ENCODE measurements around the gene ZNF286A. TPM values are rescaled to one million over a fixed set of nuclear protein-coding genes. Genes with fewer than 3 reads are reported as not detected.
"Not testable (repeated sequence)": the region's sequence is repeated elsewhere in the genome, so short reads cannot be mapped to it uniquely, and the experiment has no call there.

The ZNF286A gene
- 10 to 100 TPM; 30.2 to 33.9 (median 30.6) TPM for total RNA-seq

DNA sequence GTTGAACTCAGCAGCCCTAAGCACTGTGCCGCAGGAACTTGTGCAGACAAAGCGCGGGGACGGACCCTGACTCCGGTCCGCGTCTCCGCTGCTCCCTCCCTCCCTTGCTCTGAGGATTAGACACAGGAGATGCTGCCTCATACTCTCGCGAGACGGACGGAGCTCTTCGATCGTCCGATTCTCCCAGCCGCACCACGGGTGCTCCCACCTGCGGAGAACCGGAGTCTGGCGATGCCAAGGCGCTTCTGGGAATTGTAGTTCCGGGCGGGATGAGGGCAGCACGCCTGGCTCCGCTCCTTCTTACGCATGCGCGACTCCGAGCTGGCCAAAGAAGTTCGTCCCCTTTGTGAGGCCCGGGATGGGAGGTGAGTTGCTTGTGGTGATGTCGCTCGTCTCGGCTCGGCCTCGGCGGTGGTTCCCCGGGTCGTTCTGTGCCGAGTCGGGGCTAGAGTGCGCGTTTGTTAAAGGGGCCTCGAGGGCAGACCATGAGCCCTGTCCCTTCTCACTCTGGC lies at the start of gene ZNF286A:
Gene ZNF286A (plus strand): TSS at position 340 of the 512 bp plus-strand sequence. CDS start 578 bp downstream, outside the sequence.
- peak; percentile 89 for DNase-seq
- peaks cover 12% of the 10 kb centered on the region for H3K4me1 Mint-ChIP-seq (ENCODE audit: low read depth)
- H3K36me3 Mint-ChIP-seq (ENCODE audit: insufficient read depth); H3K27me3 Mint-ChIP-seq (ENCODE audit: low read depth); H3K9me3 Mint-ChIP-seq: not testable (repeated sequence)
- H3K4me3 Mint-ChIP-seq, result peak within 1 kb of the TSS; percentile 88
- peak; percentile 96 to 98 for ATAC-seq

DNA sequence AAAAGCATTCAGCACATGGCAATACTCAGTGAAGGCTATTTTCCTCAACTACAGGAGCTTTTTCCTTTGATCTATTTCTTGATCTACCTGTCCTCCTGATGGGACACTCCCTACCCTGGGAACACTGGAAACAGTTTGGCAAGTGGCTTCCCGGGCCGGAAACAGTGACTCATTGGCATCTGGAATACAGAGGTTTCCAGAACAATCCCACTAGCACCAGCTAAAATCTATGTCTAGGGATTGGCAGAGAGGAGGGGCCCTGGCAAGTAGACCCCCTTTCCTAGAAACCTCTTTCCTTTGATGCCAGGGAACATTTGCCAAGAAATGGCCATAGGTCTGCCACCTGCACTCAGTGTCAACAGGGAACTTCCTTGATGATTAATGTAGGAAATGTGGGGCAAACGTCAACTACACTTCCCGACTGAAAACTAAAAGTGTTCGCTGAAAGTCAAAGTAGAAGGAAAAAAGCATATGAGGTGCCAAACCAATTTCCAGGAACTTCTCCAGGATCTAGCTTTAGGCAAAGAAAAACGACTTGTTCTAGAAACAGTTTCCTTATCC lies 49.6 kb upstream of the ZNF286A start:
- H3K36me3 Mint-ChIP-seq (ENCODE audit: insufficient read depth), result no peaks in the 10 kb centered on the region
- H3K9me3 Mint-ChIP-seq, result no peaks in the 10 kb centered on the region
- no peaks in the 10 kb centered on the region for H3K27me3 Mint-ChIP-seq (ENCODE audit: low read depth)
- H3K4me1 Mint-ChIP-seq (ENCODE audit: low read depth), result peaks cover 12% of the 10 kb centered on the region
- DNase-seq (no peak), ATAC-seq (no peak)
- H3K4me3 Mint-ChIP-seq, result no peak overlapping the region

DNA sequence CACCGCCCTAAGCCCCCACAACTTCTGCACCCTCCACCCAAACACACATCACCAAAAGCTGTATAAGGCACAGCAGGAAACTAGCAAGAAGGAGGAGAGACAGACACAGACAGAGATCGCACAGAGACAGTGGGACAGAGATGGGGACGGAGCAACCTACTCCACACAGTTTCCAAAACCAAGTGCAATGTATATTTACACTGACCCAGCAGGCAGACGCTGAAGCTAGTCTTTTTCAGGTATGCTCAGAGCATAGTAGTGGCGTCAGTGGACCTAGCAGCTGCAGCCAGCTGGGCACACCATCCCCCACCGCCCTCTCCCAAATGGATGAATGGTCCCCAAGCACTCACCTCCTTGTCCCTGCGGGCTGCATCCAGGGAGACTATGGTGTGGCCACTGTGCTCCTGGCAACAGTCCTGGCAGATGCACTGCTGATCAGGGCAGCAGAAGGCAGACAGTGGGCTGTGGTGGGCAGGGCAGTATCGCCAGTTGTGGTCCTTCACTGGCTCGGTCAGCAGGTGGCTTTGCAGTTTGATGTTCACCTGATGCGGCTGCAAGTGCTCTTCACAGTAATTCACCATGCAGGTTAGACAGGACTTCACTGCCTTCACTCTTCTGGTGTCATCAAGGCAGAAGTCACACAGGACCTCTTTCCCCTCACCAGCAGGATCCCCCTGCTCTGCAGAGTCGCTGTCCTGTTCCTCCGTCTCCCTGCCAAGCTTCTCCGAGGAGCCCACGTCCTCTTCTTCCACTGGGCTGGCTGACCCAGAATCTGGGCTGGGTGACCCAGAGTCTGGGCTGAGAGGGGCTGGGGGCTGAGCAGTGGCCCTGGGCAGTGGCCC lies 48.6 kb upstream of the ZNF286A start:
- Mint-ChIP-seq H3K4me3 (peak overlapping the region; percentile 2), H3K27me3 (ENCODE audit: low read depth) (no peaks in the 10 kb centered on the region), H3K36me3 (ENCODE audit: insufficient read depth) (no peaks in the 10 kb centered on the region), H3K9me3 (no peaks in the 10 kb centered on the region), H3K4me1 (ENCODE audit: low read depth) (peaks cover 8% of the 10 kb centered on the region)
- ATAC-seq (no peak), DNase-seq (no peak)

DNA sequence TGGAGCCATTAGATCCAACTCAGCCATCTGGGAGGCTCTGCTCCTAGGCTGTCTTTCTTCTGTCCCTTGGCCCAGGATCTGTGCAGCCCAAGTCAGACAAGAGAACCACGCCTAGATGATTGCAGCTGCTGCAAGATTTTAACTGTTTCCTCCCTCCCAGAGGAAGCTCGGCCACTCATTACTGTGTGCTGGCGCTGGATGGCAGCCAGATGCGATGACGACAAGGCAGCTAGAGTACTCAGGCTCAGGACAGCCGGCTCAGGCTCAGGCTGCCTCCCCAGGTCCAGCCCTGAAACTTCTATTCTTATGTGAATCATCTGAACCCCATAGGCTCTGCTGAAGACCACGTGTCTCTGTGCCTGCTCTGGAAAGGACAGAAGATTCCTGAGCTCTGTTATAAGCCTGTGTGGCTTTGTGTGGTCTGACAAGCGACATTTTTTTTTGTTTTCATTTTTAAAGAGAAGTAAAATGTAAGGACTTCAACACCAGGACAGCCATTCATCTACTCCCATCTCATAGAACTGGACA lies 47.9 kb upstream of the ZNF286A start:
- peaks cover 8% of the 10 kb centered on the region for H3K4me1 Mint-ChIP-seq (ENCODE audit: low read depth)
- DNase-seq, result no peak

DNA sequence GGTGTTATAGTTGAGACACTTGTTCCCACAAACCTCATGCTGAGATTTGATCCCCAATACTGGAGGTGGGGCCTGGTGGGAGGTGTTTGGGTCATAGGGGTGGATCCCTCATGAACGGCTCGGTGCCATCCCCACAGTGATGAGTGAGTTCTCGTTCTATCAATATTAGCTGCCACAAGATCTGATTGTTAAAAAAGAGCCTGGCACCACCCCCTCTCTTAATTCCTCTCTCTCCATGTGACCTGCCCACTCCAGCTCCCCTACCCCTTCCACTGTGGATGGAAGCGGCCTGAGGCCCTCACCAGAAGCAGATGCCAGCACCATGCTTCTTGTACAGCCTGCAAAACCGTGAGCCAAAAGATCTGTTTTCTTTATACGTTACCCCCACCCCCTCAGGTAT lies 46.6 kb upstream of the ZNF286A start:
- Mint-ChIP-seq H3K4me3 (no peak overlapping the region), H3K4me1 (ENCODE audit: low read depth) (peaks cover 8% of the 10 kb centered on the region), H3K9me3 (no peaks in the 10 kb centered on the region), H3K36me3 (ENCODE audit: insufficient read depth) (peaks cover 6% of the 10 kb centered on the region), H3K27me3 (ENCODE audit: low read depth) (no peaks in the 10 kb centered on the region)
- DNase-seq (no peak), ATAC-seq (no peak)

More for the DNA sequence above, 47.9 kb upstream of the ZNF286A start:
- Mint-ChIP-seq H3K36me3 (ENCODE audit: insufficient read depth) (no peaks in the 10 kb centered on the region), H3K27me3 (ENCODE audit: low read depth) (no peaks in the 10 kb centered on the region), H3K4me3 (peak overlapping the region; percentile 2), H3K9me3 (no peaks in the 10 kb centered on the region)
- ATAC-seq, result peak; percentile 60 to 63

DNA sequence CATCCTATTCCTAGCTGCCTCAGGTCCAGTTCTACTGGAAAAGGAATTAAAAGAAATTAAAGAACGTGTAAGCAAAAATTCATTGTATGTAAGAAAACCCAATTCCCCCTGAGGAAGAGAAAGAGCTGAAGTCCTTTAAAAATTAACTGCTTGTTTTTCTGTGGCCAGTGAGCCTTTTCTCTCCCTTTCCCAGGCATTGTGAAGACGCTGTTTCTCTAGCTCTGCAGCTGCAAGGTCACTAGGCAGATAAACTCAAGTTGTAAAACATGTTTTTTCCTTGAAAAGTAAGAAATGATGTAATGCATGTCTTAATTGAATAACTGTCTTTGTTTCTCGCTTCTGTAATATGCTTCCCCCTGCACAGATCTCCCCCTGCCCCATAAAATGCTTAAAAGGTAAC lies 45.2 kb upstream of the ZNF286A start:
- not testable (repeated sequence) for H3K36me3 Mint-ChIP-seq (ENCODE audit: insufficient read depth); H3K4me1 Mint-ChIP-seq (ENCODE audit: low read depth); H3K4me3 Mint-ChIP-seq; H3K27me3 Mint-ChIP-seq (ENCODE audit: low read depth); ATAC-seq; H3K9me3 Mint-ChIP-seq; DNase-seq

DNA sequence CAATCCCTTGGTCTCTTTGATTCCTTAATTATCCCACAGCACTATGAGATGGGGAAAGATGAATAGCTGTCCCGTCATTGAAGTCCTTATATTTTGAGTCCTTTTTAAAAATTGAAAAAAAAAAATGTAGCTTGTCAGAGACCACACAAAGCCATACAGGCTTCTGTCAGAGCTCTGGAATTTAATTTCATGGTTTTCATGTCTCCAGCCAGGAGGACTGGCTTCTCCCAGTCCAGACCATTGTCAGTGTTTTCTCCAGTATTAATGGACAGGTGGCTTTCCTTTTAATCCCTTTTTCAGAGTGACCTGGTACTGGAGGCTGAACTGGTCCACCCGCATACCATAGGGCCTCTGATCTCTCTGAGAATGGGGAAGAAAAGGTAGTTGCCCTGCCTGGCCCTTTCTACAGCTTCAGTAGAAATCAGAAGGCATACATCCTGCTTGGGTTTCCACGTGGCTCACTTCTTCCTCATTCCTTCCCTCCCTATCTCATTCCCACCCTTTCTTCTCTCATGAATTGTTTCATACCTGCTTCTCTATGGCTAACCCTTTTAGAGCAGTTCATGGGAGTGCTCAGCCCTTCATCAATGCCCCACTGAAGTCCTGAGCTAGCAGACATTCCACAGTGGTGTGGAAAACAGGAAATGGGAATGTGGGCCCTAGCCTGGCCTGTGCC lies 44.5 kb upstream of the ZNF286A start:
- ATAC-seq, result no peak
- peaks cover 6% of the 10 kb centered on the region for H3K36me3 Mint-ChIP-seq (ENCODE audit: insufficient read depth)
- H3K4me1 Mint-ChIP-seq (ENCODE audit: low read depth), result peaks cover 8% of the 10 kb centered on the region
- no peaks in the 10 kb centered on the region for H3K27me3 Mint-ChIP-seq (ENCODE audit: low read depth)
- no peak for DNase-seq
- no peak overlapping the region for H3K4me3 Mint-ChIP-seq
- no peaks in the 10 kb centered on the region for H3K9me3 Mint-ChIP-seq

DNA sequence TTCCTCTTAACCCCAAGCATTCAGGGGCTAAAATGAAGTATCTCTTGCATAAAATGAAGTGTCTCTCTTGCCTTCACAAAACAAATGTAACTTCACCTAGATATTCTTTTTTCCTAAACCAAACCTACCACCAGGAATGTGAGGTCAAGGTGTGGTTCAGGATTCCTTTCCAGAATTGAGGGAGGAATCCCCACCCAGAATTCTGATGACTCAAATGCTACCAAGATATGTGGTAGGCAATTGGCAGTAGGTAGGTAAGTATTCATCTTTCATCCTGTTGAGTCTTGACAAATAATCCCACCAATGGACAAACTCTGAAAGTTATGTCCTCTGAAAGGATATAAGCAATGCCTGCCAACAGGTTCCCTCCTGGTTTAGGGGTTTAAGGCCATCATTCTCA lies 41.7 kb upstream of the ZNF286A start:
- no peaks in the 10 kb centered on the region for H3K27me3 Mint-ChIP-seq (ENCODE audit: low read depth)
- H3K4me1 Mint-ChIP-seq (ENCODE audit: low read depth), result no peaks in the 10 kb centered on the region
- H3K36me3 Mint-ChIP-seq (ENCODE audit: insufficient read depth), result peaks cover 8% of the 10 kb centered on the region
- DNase-seq (no peak), ATAC-seq (no peak)
- no peak overlapping the region for H3K4me3 Mint-ChIP-seq
- no peaks in the 10 kb centered on the region for H3K9me3 Mint-ChIP-seq

DNA sequence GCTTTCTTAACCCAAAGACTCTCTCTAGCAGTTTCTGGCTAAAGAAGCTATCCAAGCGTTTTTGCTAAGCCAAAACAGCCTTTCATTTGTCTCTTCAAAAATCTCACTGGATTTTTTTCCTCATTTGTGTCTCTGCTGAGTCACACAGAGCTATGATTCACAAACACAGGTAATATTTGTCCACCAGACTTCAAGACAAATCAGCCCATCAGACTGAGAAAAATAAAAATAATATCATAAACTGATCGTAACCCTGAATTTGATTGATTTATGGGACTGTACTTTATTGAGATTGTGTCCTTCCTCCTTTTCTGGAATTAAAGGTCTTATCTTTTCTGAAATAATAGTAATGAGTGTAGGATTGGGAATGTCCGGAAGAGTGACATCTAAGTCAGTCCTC lies 41.3 kb upstream of the ZNF286A start:
- H3K27me3 Mint-ChIP-seq (ENCODE audit: low read depth), result no peaks in the 10 kb centered on the region

DNA sequence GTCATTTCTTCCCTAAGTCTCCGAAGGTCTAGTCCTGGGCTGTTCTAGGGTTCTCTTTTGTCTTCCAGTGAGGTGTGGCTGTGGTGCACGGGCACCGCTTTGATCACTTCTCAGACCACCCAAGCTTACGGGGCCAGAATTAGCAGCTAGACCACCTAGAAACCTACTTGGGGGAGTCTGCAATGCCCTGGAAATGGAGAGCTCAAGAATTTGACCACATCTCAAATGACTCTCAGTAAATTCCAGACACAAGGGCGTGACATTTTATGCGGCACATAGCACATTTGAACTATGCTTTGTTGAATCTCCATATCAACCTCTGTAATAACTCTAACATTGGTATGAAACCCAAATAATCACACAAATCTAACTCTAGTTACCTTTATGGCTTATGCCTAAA lies 40.3 kb upstream of the ZNF286A start:
- DNase-seq, result no peak
- Mint-ChIP-seq H3K4me3 (no peak overlapping the region), H3K27me3 (ENCODE audit: low read depth) (no peaks in the 10 kb centered on the region), H3K36me3 (ENCODE audit: insufficient read depth) (peaks cover 14% of the 10 kb centered on the region), H3K4me1 (ENCODE audit: low read depth) (no peaks in the 10 kb centered on the region), H3K9me3 (no peaks in the 10 kb centered on the region)
- ATAC-seq, result no peak

More for the DNA sequence above, 41.3 kb upstream of the ZNF286A start:
- ATAC-seq (no peak), DNase-seq (no peak)
- Mint-ChIP-seq H3K4me1 (ENCODE audit: low read depth) (no peaks in the 10 kb centered on the region), H3K36me3 (ENCODE audit: insufficient read depth) (peaks cover 8% of the 10 kb centered on the region), H3K4me3 (no peak overlapping the region), H3K9me3 (no peaks in the 10 kb centered on the region)

DNA sequence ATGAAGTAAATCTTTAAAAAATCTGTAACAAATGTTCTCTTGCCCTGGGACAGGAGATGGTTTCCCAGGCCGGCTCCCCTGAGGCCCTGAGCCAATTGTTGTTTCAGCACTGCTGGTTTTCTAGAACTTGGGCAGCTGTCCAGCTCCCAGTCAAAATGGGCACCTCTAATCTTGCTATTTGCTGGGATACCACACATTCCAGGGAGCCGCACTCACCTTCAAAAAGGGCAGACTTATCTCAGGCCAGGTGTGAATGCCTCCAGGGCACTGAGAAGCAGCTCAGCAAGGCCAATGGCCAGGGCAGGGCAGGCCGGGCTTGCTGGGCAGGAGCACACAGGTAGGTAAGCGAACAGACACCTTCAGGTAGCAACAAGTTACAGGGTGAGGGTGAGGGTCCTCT lies 39.9 kb upstream of the ZNF286A start:
- H3K36me3 Mint-ChIP-seq (ENCODE audit: insufficient read depth), result peaks cover 14% of the 10 kb centered on the region
- H3K9me3 Mint-ChIP-seq, result no peaks in the 10 kb centered on the region
- no peaks in the 10 kb centered on the region for H3K27me3 Mint-ChIP-seq (ENCODE audit: low read depth)
- DNase-seq (no peak), ATAC-seq (no peak)
- H3K4me3 Mint-ChIP-seq, result no peak overlapping the region
- H3K4me1 Mint-ChIP-seq (ENCODE audit: low read depth), result no peaks in the 10 kb centered on the region

DNA sequence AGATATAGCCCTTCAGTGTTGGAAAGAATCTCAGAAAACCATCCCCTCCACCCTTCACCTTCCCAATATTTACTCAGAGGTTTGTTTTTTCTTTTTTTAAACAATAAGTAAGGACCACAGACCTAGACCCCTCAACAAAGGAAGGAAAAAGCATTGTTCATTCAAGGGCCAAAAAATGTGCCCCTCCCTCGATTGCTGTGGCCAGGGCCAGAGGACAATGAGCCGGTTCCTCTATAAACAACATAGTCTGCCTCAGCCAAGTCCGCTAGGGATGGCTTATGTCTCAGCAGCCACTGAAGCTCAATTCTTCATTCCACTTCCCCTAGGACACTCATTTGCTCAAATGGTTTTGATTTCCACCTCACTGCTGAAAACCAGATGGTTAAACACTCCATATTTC lies 39.5 kb upstream of the ZNF286A start:
- H3K9me3 Mint-ChIP-seq, result no peaks in the 10 kb centered on the region
- H3K36me3 Mint-ChIP-seq (ENCODE audit: insufficient read depth), result peaks cover 14% of the 10 kb centered on the region
- no peaks in the 10 kb centered on the region for H3K27me3 Mint-ChIP-seq (ENCODE audit: low read depth)
- H3K4me3 Mint-ChIP-seq, result no peak overlapping the region
- DNase-seq (no peak), ATAC-seq (no peak)
- H3K4me1 Mint-ChIP-seq (ENCODE audit: low read depth), result no peaks in the 10 kb centered on the region

DNA sequence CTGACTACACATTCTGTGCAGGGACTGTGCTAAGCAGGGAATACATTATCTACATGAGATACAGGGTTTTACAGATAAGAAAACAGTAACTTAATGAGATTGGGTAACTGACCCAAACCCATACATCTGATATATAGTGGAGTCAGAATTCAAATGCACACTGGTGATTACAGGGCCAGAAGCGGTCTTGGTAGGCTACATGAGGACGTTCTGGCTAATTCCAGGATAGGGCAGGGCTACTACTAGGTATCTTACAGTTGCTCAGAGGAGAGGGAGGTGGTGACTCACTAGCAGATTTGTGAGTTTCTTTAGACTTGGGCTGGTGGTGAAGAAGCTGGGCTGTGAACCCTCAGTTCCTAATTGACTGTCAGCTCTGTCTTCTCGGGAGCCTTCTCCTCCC lies 36.9 kb upstream of the ZNF286A start:
- ATAC-seq, result no peak
- Mint-ChIP-seq H3K4me1 (ENCODE audit: low read depth) (no peaks in the 10 kb centered on the region), H3K36me3 (ENCODE audit: insufficient read depth) (peaks cover 19% of the 10 kb centered on the region), H3K4me3 (no peak overlapping the region), H3K27me3 (ENCODE audit: low read depth) (no peaks in the 10 kb centered on the region), H3K9me3 (no peaks in the 10 kb centered on the region)
- DNase-seq, result no peak

DNA sequence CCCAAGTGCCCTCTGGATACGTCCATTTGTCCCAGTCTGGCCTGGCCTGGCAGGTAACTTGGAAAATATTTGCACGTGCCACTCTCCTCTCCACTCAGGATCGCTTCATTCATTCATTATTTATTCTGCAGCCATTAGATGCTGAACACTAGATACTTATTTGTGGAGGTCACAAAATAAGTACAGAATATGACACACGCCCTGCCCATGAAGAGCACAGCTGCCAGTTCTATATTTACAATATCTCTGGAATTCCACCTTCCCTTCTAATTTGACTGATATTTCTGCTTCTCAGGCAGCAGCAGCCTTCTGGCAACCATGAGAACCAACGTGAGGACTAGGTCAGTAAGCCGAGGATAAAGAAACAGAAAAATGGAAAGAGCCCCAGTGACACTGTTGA lies 36.4 kb upstream of the ZNF286A start:
- Mint-ChIP-seq H3K4me1 (ENCODE audit: low read depth) (no peaks in the 10 kb centered on the region), H3K9me3 (no peaks in the 10 kb centered on the region)
- DNase-seq, result no peak

More for the DNA sequence above, 36.4 kb upstream of the ZNF286A start:
- ATAC-seq, result no peak
- Mint-ChIP-seq H3K36me3 (ENCODE audit: insufficient read depth) (peaks cover 21% of the 10 kb centered on the region), H3K4me3 (no peak overlapping the region), H3K27me3 (ENCODE audit: low read depth) (no peaks in the 10 kb centered on the region)

Measured in activated T-cell treated with anti-CD3 and anti-CD28 coated beads, Interleukin-2, amount 50 U/mL, for 4 hours (primary cell).